IMR-90 (cell line): ENCODE measurements around the gene GUCA1C. TPM values are rescaled to one million over a fixed set of nuclear protein-coding genes. Genes with fewer than 3 reads are reported as not detected.

ENCODE experiments used
- ATAC-seq: fragments of 200-7000 bp; cut with Tn5 transposase; 2 replicates; pipeline ENCODE4 v1.9.1; 2020; ENCODE audit warnings: low read depth, mild to moderate bottlenecking, moderate library complexity
- BruUV-seq: library from RNA; stranded (reverse); fragments of 400-500 nt; replicated peaks from 2 replicates; lab custom pipeline; 2021; lab: Mats Ljungman, UMichigan
- CTCF ChIA-PET: fragments of 300-600 bp; formaldehyde crosslinking; extraction: SDS; loops from one replicate; lab custom pipeline; 2021; ENCODE audit warnings: antibody characterized with exemption; lab: Yijun Ruan, JAX
- POLR2A ChIA-PET: fragments of 300-600 bp; sonication (Branson Sonifier 250); formaldehyde crosslinking; loops from one replicate; lab custom pipeline; 2022; ENCODE audit warnings: antibody characterized with exemption; ENCODE audit not compliant: unreplicated experiment; lab: Charles Lee
- DNase-seq: peaks from one replicate; pipeline ENCODE4 v3.0.0; 2013
- H2AFZ ChIP-seq: replicated peaks from 2 replicates; pipeline ENCODE3; 2013; ENCODE audit warnings: low read length, mild to moderate bottlenecking; ENCODE audit not compliant: poor library complexity
- H2AK5ac ChIP-seq: 2 replicates; pipeline ENCODE4 v1.6.1; 2013; ENCODE audit warnings: low read depth, low read length, inconsistent platforms
- H2AK9ac ChIP-seq: replicated peaks from 2 replicates; pipeline ENCODE3; 2013; ENCODE audit warnings: mild to moderate bottlenecking, low read depth, low read length, moderate library complexity; ENCODE audit not compliant: poor library complexity
- H2BK120ac ChIP-seq: 2 replicates; pipeline ENCODE4 v1.6.1; 2013; ENCODE audit warnings: low read depth, low read length, inconsistent platforms
- H2BK15ac ChIP-seq: 3 replicates; pipeline ENCODE4 v1.6.1; 2013; ENCODE audit warnings: low read depth, low read length, inconsistent platforms
- H2BK20ac ChIP-seq: 2 replicates; pipeline ENCODE4 v1.6.1; 2013; ENCODE audit warnings: low read depth, mild to moderate bottlenecking, inconsistent platforms, low read length, moderate library complexity
- H2BK5ac ChIP-seq: 2 replicates; pipeline ENCODE4 v1.6.1; 2013; ENCODE audit warnings: mild to moderate bottlenecking, low read depth, low read length, inconsistent platforms; ENCODE audit not compliant: poor library complexity, severe bottlenecking
- H3K14ac ChIP-seq: replicated peaks from 2 replicates; pipeline ENCODE4 v1.6.1; 2013; ENCODE audit warnings: low read depth, low read length, inconsistent platforms
- H3K18ac ChIP-seq: 2 replicates; pipeline ENCODE4 v1.6.1; 2013; ENCODE audit warnings: low read depth, low read length, control low read depth
- H3K23ac ChIP-seq: 2 replicates; pipeline ENCODE4 v1.6.1; 2013; ENCODE audit warnings: low read depth, low read length, inconsistent platforms
- H3K27ac ChIP-seq: 2 replicates; pipeline ENCODE4 v1.5.1; 2013; ENCODE audit warnings: mild to moderate bottlenecking, control low read depth, low read length; ENCODE audit not compliant: insufficient read depth
- H3K27me3 ChIP-seq: 2 replicates; pipeline ENCODE4 v1.6.1; 2013; ENCODE audit warnings: low read length; ENCODE audit not compliant: control insufficient read depth, insufficient read depth
- H3K36me3 ChIP-seq: 2 replicates; pipeline ENCODE4 v1.6.1; 2013; ENCODE audit warnings: low read length, mixed read lengths; ENCODE audit not compliant: control insufficient read depth, insufficient read depth
- H3K4ac ChIP-seq: 2 replicates; pipeline ENCODE4 v1.6.1; 2013; ENCODE audit warnings: low read depth, low read length, inconsistent platforms
- H3K4me1 ChIP-seq: 2 replicates; pipeline ENCODE4 v1.6.1; 2013; ENCODE audit warnings: low read length, mixed read lengths; ENCODE audit not compliant: control insufficient read depth, insufficient read depth
- H3K4me2 ChIP-seq: 2 replicates; pipeline ENCODE4 v1.6.1; 2013; ENCODE audit warnings: low read depth, mild to moderate bottlenecking, control low read depth, low read length, moderate library complexity
- H3K4me3 ChIP-seq: 2 replicates; pipeline ENCODE4 v1.5.1; 2013; ENCODE audit warnings: low read depth, mild to moderate bottlenecking, control low read depth, low read length, moderate library complexity; ENCODE audit not compliant: insufficient read depth
- H3K56ac ChIP-seq: 2 replicates; pipeline ENCODE4 v1.6.1; 2013; ENCODE audit warnings: low read length, inconsistent platforms; ENCODE audit not compliant: insufficient read depth; ENCODE audit errors: extremely low read depth
- H3K79me1 ChIP-seq, 2 experiments: 2 replicates each; pipeline ENCODE4 v1.6.1; 2013; ENCODE audit warnings: low read length in 2 of 2, inconsistent platforms in 1 of 2, low read depth in 1 of 2
- H3K9ac ChIP-seq: 2 replicates; pipeline ENCODE4 v1.6.1; 2013; ENCODE audit warnings: low read depth, low read length, control low read depth
- H3K9me1 ChIP-seq: 2 replicates; pipeline ENCODE4 v1.6.1; 2013; ENCODE audit warnings: low read length, inconsistent platforms; ENCODE audit not compliant: insufficient read depth
- H3K9me3 ChIP-seq: 2 replicates; pipeline ENCODE4 v1.6.1; 2013; ENCODE audit warnings: low read length; ENCODE audit not compliant: control insufficient read depth, insufficient read depth
- H4K20me1 ChIP-seq: 2 replicates; pipeline ENCODE4 v1.6.1; 2013; ENCODE audit warnings: low read length, inconsistent platforms; ENCODE audit not compliant: insufficient read depth
- H4K5ac ChIP-seq: 2 replicates; pipeline ENCODE4 v1.6.1; 2013; ENCODE audit warnings: mild to moderate bottlenecking, low read depth, low read length, control low read depth
- H4K8ac ChIP-seq, 2 experiments: 2 replicates each; pipeline ENCODE4 v1.6.1; 2013; ENCODE audit warnings: low read depth in 2 of 2, low read length in 2 of 2, control low read depth in 1 of 2, inconsistent platforms in 1 of 2
- H4K91ac ChIP-seq: 2 replicates; pipeline ENCODE4 v1.6.1; 2013; ENCODE audit warnings: low read depth, low read length, inconsistent platforms; ENCODE audit not compliant: insufficient read depth
- BHLHE40 ChIP-seq: fragments of 150-350 bp; IDR thresholded peaks from 2 replicates; pipeline ENCODE4 v1.6.1; 2016; ENCODE audit warnings: mild to moderate bottlenecking, low read depth, low read length
- CEBPB ChIP-seq: IDR thresholded peaks from 2 replicates; pipeline ENCODE4 v1.6.1; 2012; ENCODE audit warnings: low read depth, low read length, improper control_type of control experiment
- CHD1 ChIP-seq: IDR thresholded peaks from 2 replicates; pipeline ENCODE4 v1.6.1; 2012; ENCODE audit warnings: low read depth, low read length, improper control_type of control experiment
- FOS ChIP-seq: fragments of 150-350 bp; IDR thresholded peaks from 2 replicates; pipeline ENCODE4 v1.6.1; 2016; ENCODE audit warnings: low read depth, low read length
- MAFK ChIP-seq: IDR thresholded peaks from 2 replicates; pipeline ENCODE4 v1.6.1; 2012; ENCODE audit warnings: low read depth, low read length, improper control_type of control experiment
- MAZ ChIP-seq: IDR thresholded peaks from 2 replicates; pipeline ENCODE4 v1.6.1; 2012; ENCODE audit warnings: low read depth, mild to moderate bottlenecking, low read length, improper control_type of control experiment, moderate library complexity, borderline replicate concordance
- MXI1 ChIP-seq: IDR thresholded peaks from 2 replicates; pipeline ENCODE4 v1.6.1; 2012; ENCODE audit warnings: low read depth, mild to moderate bottlenecking, low read length, moderate library complexity, borderline replicate concordance
- NFE2L2 ChIP-seq: fragments of 150-350 bp; IDR thresholded peaks from 2 replicates; pipeline ENCODE4 v1.6.1; 2016; ENCODE audit warnings: low read depth, mild to moderate bottlenecking, low read length
- POLR2A ChIP-seq: IDR thresholded peaks from 2 replicates; pipeline ENCODE4 v1.6.1; 2012; ENCODE audit warnings: mild to moderate bottlenecking, low read depth, low read length
- RAD21 ChIP-seq: IDR thresholded peaks from 2 replicates; pipeline ENCODE4 v1.6.1; 2012; ENCODE audit warnings: low read length, improper control_type of control experiment
- RCOR1 ChIP-seq: IDR thresholded peaks from 2 replicates; pipeline ENCODE4 v1.6.1; 2012; ENCODE audit warnings: mild to moderate bottlenecking, low read length, improper control_type of control experiment; ENCODE audit not compliant: insufficient replicate concordance
- RFX5 ChIP-seq: IDR thresholded peaks from 2 replicates; pipeline ENCODE4 v1.8.0; 2012; ENCODE audit warnings: low read depth, mild to moderate bottlenecking, low read length, moderate library complexity
- SMC3 ChIP-seq: fragments of 150-350 bp; IDR thresholded peaks from 2 replicates; pipeline ENCODE4 v1.6.1; 2016; ENCODE audit warnings: low read depth, mild to moderate bottlenecking, antibody characterized with exemption, low read length, moderate library complexity
- WGBS, 2 experiments: methylation state at CpG; one replicate each; pipeline versions ENCODE4 v1.1.5 to v1.1.7; 2013; ENCODE audit warnings: missing lambda C conversion rate in 2 of 2; ENCODE audit not compliant: insufficient read length in 1 of 2; ENCODE audit errors: extremely low coverage in 2 of 2; 5-methylcytosine and 5-hydroxymethylcytosine counted together
- dilution Hi-C: fragments of 300-500 bp; cut with HindIII; formaldehyde crosslinking; loops from one replicate; pipeline ENCODE4 v1.14.3; 2018; ENCODE audit warnings: low sequenced_read_pairs; ENCODE audit not compliant: unreplicated experiment
- in situ Hi-C: fragments of 300-500 bp; cut with MboI; formaldehyde crosslinking; loops from 3 replicates; pipeline ENCODE4 v1.14.3; 2019; ENCODE audit warnings: low sequenced_read_pairs, inconsistent platforms, mixed read lengths
- intact Hi-C: fragments of 100-400 bp; cut with micrococcal nuclease; formaldehyde crosslinking; loops from 2 replicates; pipeline ENCODE4 v1.10.0; 2022
- polyA plus RNA-seq, 3 experiments: library from polyadenylated mRNA; depleted of rRNA; stranded (reverse); fragments of >200 nt; gene quantifications; 2 replicates each; pipeline ENCODE4 v1.2.3, GENCODE V29; 2012; ENCODE audit warnings: low replicate concordance in 1 of 3
- total RNA-seq: library from RNA; depleted of rRNA; stranded (reverse); fragments of >200 nt; gene quantifications from 2 replicates; pipeline ENCODE4 v1.2.3, GENCODE V29; 2012
- TF ChIP-seq, protein P1 (sequence below): fragments of 150-350 bp; IDR thresholded peaks from 2 replicates; pipeline ENCODE4 v1.6.1; 2016; ENCODE audit warnings: low read depth, mild to moderate bottlenecking, low read length, moderate library complexity, borderline replicate concordance
- TF ChIP-seq, protein P2 (sequence below): fragments of 150-350 bp; IDR thresholded peaks from 2 replicates; pipeline ENCODE4 v1.6.1; 2017; ENCODE audit warnings: mild to moderate bottlenecking, antibody characterized with exemption, low read length, low read depth
- TF ChIP-seq, protein P3 (sequence below): conservative IDR thresholded peaks from 2 replicates; pipeline ENCODE4 v1.5.1; 2012; ENCODE audit warnings: mild to moderate bottlenecking, low read depth, low read length, improper control_type of control experiment

The GUCA1C gene
- total and polyA plus RNA-seq, 2 of the 4 experiments (the other 2 are of a cell fraction), result not detected

DNA sequence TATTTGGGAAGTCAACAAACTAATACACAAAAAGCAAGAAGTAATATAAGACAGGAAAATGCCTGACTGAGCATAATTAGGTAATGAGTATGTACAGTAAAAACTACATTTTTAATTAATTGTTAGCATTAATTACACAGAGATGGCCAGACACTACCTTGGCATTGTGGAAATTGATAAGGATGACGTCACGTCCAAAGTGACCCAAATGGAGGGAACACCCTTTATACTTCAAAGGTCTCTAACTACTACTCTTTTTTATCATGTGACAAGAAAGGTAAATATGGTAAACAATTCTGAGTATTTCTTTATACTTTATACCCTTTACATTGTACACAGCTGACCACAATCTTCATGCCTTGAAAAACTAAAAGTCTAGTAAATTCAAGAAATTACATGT is 22.4 kb upstream of the GUCA1C start:
- no TSS peak for BruUV-seq
- Histone ChIP-seq H2BK15ac (no peak overlapping the region), H4K5ac (no peak overlapping the region), H3K79me1 (no peaks in the 10 kb centered on the region), H3K36me3 (no peaks in the 10 kb centered on the region), H3K9me1 (no peaks in the 10 kb centered on the region), H4K20me1 (no peaks in the 10 kb centered on the region), H3K4me1 (no peaks in the 10 kb centered on the region), H4K8ac (no peak overlapping the region), H3K23ac (no peak overlapping the region), H2AFZ (no peak overlapping the region), H3K9me3 (no peaks in the 10 kb centered on the region), H2BK20ac (no peak overlapping the region), H3K9ac (no peak overlapping the region), H4K91ac (no peak overlapping the region), H3K4me3 (no peak overlapping the region), H3K18ac (no peak overlapping the region), H2AK9ac (no peak overlapping the region), H3K27ac (no peak overlapping the region), H3K4ac (no peak overlapping the region), H3K27me3 (no peaks in the 10 kb centered on the region), H2BK5ac (no peak overlapping the region), H3K56ac (no peak overlapping the region), H3K4me2 (no peak overlapping the region), H2BK120ac (no peak overlapping the region), H2AK5ac (no peak overlapping the region), H3K14ac (no peak overlapping the region)
- DNase-seq (no peak), ATAC-seq (no peak)
- in situ Hi-C loops (no loop called here), dilution Hi-C loops (no loop called here), intact Hi-C loops (no loop called here)
- POLR2A ChIA-PET, result no interaction called here
- TF ChIP-seq, protein P1, sequence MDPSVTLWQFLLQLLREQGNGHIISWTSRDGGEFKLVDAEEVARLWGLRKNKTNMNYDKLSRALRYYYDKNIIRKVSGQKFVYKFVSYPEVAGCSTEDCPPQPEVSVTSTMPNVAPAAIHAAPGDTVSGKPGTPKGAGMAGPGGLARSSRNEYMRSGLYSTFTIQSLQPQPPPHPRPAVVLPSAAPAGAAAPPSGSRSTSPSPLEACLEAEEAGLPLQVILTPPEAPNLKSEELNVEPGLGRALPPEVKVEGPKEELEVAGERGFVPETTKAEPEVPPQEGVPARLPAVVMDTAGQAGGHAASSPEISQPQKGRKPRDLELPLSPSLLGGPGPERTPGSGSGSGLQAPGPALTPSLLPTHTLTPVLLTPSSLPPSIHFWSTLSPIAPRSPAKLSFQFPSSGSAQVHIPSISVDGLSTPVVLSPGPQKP, result no peak
- TF ChIP-seq RFX5 (no peak), CHD1 (no peak), MAZ (no peak), MXI1 (no peak), FOS (no peak), CEBPB (no peak), NFE2L2 (no peak), MAFK (no peak), RCOR1 (no peak), BHLHE40 (no peak), SMC3 (no peak), POLR2A (no peak), RAD21 (no peak)
- TF ChIP-seq, protein P2, sequence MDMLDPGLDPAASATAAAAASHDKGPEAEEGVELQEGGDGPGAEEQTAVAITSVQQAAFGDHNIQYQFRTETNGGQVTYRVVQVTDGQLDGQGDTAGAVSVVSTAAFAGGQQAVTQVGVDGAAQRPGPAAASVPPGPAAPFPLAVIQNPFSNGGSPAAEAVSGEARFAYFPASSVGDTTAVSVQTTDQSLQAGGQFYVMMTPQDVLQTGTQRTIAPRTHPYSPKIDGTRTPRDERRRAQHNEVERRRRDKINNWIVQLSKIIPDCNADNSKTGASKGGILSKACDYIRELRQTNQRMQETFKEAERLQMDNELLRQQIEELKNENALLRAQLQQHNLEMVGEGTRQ, result no peak
- TF ChIP-seq, protein P3, sequence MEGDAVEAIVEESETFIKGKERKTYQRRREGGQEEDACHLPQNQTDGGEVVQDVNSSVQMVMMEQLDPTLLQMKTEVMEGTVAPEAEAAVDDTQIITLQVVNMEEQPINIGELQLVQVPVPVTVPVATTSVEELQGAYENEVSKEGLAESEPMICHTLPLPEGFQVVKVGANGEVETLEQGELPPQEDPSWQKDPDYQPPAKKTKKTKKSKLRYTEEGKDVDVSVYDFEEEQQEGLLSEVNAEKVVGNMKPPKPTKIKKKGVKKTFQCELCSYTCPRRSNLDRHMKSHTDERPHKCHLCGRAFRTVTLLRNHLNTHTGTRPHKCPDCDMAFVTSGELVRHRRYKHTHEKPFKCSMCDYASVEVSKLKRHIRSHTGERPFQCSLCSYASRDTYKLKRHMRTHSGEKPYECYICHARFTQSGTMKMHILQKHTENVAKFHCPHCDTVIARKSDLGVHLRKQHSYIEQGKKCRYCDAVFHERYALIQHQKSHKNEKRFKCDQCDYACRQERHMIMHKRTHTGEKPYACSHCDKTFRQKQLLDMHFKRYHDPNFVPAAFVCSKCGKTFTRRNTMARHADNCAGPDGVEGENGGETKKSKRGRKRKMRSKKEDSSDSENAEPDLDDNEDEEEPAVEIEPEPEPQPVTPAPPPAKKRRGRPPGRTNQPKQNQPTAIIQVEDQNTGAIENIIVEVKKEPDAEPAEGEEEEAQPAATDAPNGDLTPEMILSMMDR, result no peak
- WGBS, 2 experiments, result no CpG with 5 or more reads among the region's 2 CpGs
- CTCF ChIA-PET, result no interaction called here
